Astrocyte (in vitro differentiated cells and primary cell): ENCODE data around the gene CTTNBP2NL. TPM values are rescaled to one million over a fixed set of nuclear protein-coding genes. Genes with fewer than 3 reads are reported as not detected.
A peak's percentile ranks its signal among the peaks of the same experiment; 100 is the strongest.

Experiments used
- DNase-seq: peaks from one replicate; pipeline ENCODE4 v3.0.0-alpha.2; 2010; ENCODE audit warnings: low read depth
- FAIRE-seq: peaks from 2 replicates; lab custom pipeline; 2011; peaks lifted over from hg19 to GRCh38; lab: Jason Lieb, UNC
- H2AFZ ChIP-seq: 2 replicates; pipeline ENCODE4 v1.6.0; 2012; ENCODE audit warnings: low read depth, low read length, inconsistent platforms
- H3K27ac ChIP-seq: 2 replicates; pipeline ENCODE4 v1.5.1; 2011; ENCODE audit warnings: low read depth, low read length, inconsistent platforms
- H3K27me3 ChIP-seq: 2 replicates; pipeline ENCODE4 v1.6.0; 2011; ENCODE audit warnings: low read length, inconsistent platforms; ENCODE audit not compliant: insufficient read depth
- H3K36me3 ChIP-seq: 2 replicates; pipeline ENCODE4 v1.5.1; 2011; ENCODE audit warnings: low read length, inconsistent platforms; ENCODE audit not compliant: insufficient read depth
- H3K4me1 ChIP-seq: 2 replicates; pipeline ENCODE4 v1.5.1; 2011; ENCODE audit warnings: low read length, inconsistent platforms; ENCODE audit not compliant: insufficient read depth
- H3K4me2 ChIP-seq: 2 replicates; pipeline ENCODE4 v1.6.0; 2012; ENCODE audit warnings: low read length, inconsistent platforms
- H3K4me3 ChIP-seq: 2 replicates; pipeline ENCODE4 v1.5.1; 2011; ENCODE audit warnings: low read depth, mild to moderate bottlenecking, low read length, inconsistent platforms; ENCODE audit not compliant: insufficient read depth
- H3K79me2 ChIP-seq: 2 replicates; pipeline ENCODE4 v1.6.0; 2012; ENCODE audit warnings: mild to moderate bottlenecking, low read length, inconsistent platforms; ENCODE audit not compliant: insufficient read depth
- H3K9ac ChIP-seq: 2 replicates; pipeline ENCODE4 v1.6.0; 2012; ENCODE audit warnings: mild to moderate bottlenecking, low read length, inconsistent platforms
- H3K9me3 ChIP-seq: 2 replicates; pipeline ENCODE4 v1.5.1; 2012; ENCODE audit warnings: low read depth, mild to moderate bottlenecking, low read length, inconsistent platforms; ENCODE audit not compliant: insufficient read depth
- H4K20me1 ChIP-seq: 2 replicates; pipeline ENCODE4 v1.6.0; 2012; ENCODE audit warnings: low read length, inconsistent platforms; ENCODE audit not compliant: insufficient read depth
- H3K27ac Mint-ChIP-seq: one replicate; pipeline ENCODE4 v1.8.0; 2021; ENCODE audit warnings: mild to moderate bottlenecking, mixed read lengths; ENCODE audit not compliant: unreplicated experiment
- H3K27me3 Mint-ChIP-seq: one replicate; pipeline ENCODE4 v1.8.0; 2021; ENCODE audit warnings: low read depth, mixed read lengths; ENCODE audit not compliant: unreplicated experiment
- H3K36me3 Mint-ChIP-seq: one replicate; pipeline ENCODE4 v1.8.0; 2021; ENCODE audit warnings: low read depth, mixed read lengths; ENCODE audit not compliant: unreplicated experiment
- H3K4me1 Mint-ChIP-seq: one replicate; pipeline ENCODE4 v1.8.0; 2021; ENCODE audit warnings: low read depth, mixed read lengths; ENCODE audit not compliant: unreplicated experiment
- H3K4me3 Mint-ChIP-seq: one replicate; pipeline ENCODE4 v1.8.0; 2021; ENCODE audit warnings: mild to moderate bottlenecking, moderate library complexity, mixed read lengths; ENCODE audit not compliant: unreplicated experiment
- H3K9me3 Mint-ChIP-seq: one replicate; pipeline ENCODE4 v1.8.0; 2021; ENCODE audit warnings: mild to moderate bottlenecking, mixed read lengths; ENCODE audit not compliant: unreplicated experiment
- CTCF ChIP-seq: IDR thresholded peaks from 2 replicates; pipeline ENCODE4 v1.5.1; 2011; ENCODE audit warnings: low read depth, mild to moderate bottlenecking, inconsistent platforms, low read length, moderate library complexity; ENCODE audit not compliant: insufficient read depth
- EZH2 ChIP-seq: IDR thresholded peaks from 2 replicates; pipeline ENCODE4 v1.6.1; 2012; ENCODE audit warnings: mild to moderate bottlenecking, low read length, inconsistent platforms; ENCODE audit not compliant: insufficient read depth
- total RNA-seq: library from RNA; stranded (reverse); gene quantifications from 2 replicates; pipeline ENCODE4 v1.2.1, GENCODE V29; 2021

Gene CTTNBP2NL
- total RNA-seq, 1 donor from 2014 or later = 91.9 TPM

DNA sequence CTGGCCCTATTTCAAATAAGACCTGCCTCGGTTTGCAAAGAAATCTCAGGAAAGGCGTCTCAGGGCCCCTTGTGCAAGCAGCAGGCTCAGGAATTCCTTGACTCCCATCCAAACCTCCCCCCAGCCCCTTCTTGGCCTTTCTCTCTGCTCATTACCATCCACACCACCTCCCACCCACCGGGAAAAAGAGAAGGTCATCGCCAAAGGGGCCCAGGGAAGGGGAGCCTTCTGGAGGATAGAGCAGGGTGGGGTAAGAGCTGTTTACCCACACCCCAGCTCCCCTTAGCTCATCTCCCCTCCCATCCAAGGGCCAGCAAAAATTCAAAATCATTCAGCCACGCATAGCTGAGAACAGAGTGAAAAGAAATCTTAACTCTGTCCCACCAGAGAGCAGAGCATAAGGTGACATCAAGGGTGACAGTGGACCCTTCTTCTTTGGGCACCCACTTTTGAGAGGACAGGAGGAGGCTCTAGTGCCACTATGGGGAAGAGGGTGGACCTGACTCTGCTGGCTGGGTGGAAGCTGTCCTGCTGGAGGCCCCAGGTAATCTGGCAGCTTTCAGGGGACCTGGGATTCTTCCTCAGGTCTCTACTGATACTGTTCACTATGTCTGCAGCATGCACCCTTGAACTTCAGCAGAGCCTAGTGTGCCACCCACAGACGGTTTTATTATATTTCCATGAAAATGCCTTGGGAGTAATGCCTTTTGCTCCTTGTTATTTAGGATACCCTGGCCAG lies 108.8 kb downstream of the CTTNBP2NL start:
- Histone ChIP-seq H3K36me3 (no peaks in the 10 kb centered on the region), H3K9me3 (no peaks in the 10 kb centered on the region), H3K9ac (no peak overlapping the region), H3K27ac (no peak overlapping the region), H3K4me3 (no peak overlapping the region), H2AFZ (no peak overlapping the region), H3K79me2 (no peaks in the 10 kb centered on the region), H3K4me2 (no peak overlapping the region), H4K20me1 (peaks cover 15% of the 10 kb centered on the region), H3K4me1 (peaks cover 15% of the 10 kb centered on the region), H3K27me3 (peaks cover 79% of the 10 kb centered on the region)
- Mint-ChIP-seq H3K4me3 (no peak overlapping the region), H3K36me3 (no peaks in the 10 kb centered on the region), H3K27me3 (peaks cover 60% of the 10 kb centered on the region), H3K9me3 (no peaks in the 10 kb centered on the region), H3K4me1 (peaks cover 21% of the 10 kb centered on the region), H3K27ac (no peak overlapping the region)
- no peak for DNase-seq
- no peak for FAIRE-seq
- no peak for TF ChIP-seq EZH2
- no peak for TF ChIP-seq CTCF

GRCh38 chr1:112505400-112505785 lies 109.4 kb downstream of the CTTNBP2NL start:
- peaks cover 19% of the 10 kb centered on the region for H4K20me1 ChIP-seq
- FAIRE-seq (no peak), DNase-seq (no peak)
- Mint-ChIP-seq H3K36me3 (no peaks in the 10 kb centered on the region), H3K4me1 (peaks cover 24% of the 10 kb centered on the region), H3K27me3 (peaks cover 63% of the 10 kb centered on the region), H3K27ac (no peak overlapping the region), H3K9me3 (no peaks in the 10 kb centered on the region), H3K4me3 (no peak overlapping the region)
- H3K4me2 ChIP-seq = no peak overlapping the region
- no peaks in the 10 kb centered on the region for H3K36me3 ChIP-seq
- H3K27me3 ChIP-seq = peaks cover 82% of the 10 kb centered on the region
- H3K27ac ChIP-seq = no peak overlapping the region
- no peak for TF ChIP-seq CTCF
- no peak for TF ChIP-seq EZH2
- no peak overlapping the region for H2AFZ ChIP-seq
- no peak overlapping the region for H3K4me3 ChIP-seq
- peaks cover 15% of the 10 kb centered on the region for H3K4me1 ChIP-seq
- H3K79me2 ChIP-seq = no peaks in the 10 kb centered on the region
- H3K9me3 ChIP-seq = no peaks in the 10 kb centered on the region
- no peak overlapping the region for H3K9ac ChIP-seq

DNA sequence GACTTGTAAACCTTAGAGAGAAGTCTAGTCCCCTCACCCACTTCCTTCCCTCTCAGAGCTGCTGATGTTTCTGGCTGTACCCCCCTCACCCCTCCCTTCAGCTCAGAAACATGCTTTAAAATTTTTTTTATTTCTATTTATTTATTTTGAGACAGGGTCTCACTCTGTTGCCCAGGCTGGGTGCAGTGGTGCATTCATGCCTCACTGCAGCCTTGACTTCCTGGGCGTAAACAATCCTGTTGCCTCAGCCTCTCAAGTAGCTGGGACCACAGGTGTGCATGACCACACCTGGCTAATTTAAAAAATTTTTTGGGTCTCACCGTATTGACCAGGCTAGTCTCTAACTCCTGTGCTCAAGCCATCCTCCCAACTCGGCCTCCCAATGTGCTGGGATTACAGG lies 109.9 kb downstream of the CTTNBP2NL start:
- H3K36me3 Mint-ChIP-seq = no peaks in the 10 kb centered on the region
- Histone ChIP-seq H3K27me3 (peaks cover 87% of the 10 kb centered on the region), H3K4me2 (no peak overlapping the region), H3K4me1 (peaks cover 15% of the 10 kb centered on the region), H3K79me2 (no peaks in the 10 kb centered on the region), H3K36me3 (no peaks in the 10 kb centered on the region), H3K4me3 (no peak overlapping the region), H3K9ac (no peak overlapping the region), H3K9me3 (no peaks in the 10 kb centered on the region), H2AFZ (no peak overlapping the region), H3K27ac (no peak overlapping the region), H4K20me1 (peaks cover 19% of the 10 kb centered on the region)
- H3K4me3 Mint-ChIP-seq = no peak overlapping the region
- H3K27me3 Mint-ChIP-seq = peaks cover 67% of the 10 kb centered on the region
- FAIRE-seq (no peak), DNase-seq (no peak)
- H3K27ac Mint-ChIP-seq = peak overlapping the region; percentile 41
- no peaks in the 10 kb centered on the region for H3K9me3 Mint-ChIP-seq
- H3K4me1 Mint-ChIP-seq = peaks cover 29% of the 10 kb centered on the region
- TF ChIP-seq EZH2 (no peak), CTCF (no peak)
